ENCODE data around the gene CDC42BPB. TPM values are rescaled to one million over a fixed set of nuclear protein-coding genes. Genes with fewer than 3 reads are reported as not detected.

Gene CDC42BPB
- total and polyA plus RNA-seq, 2 experiments from 2014 or later = 13.0 to 106 TPM

- Histone ChIP-seq H3K9me3 (ENCODE audit: low read depth) (no peaks in the 10 kb centered on the region), H3K27me3 (replicated peaks; ENCODE audit: insufficient read depth) (no peaks in the 10 kb centered on the region), H3F3A (ENCODE audit: insufficient read depth) (peaks cover 5% of the 10 kb centered on the region; the same call in 1 of the 2 replicates), H3K4me1 (ENCODE audit: insufficient read depth) (0 out of 2 replicates have a peak, but pooled peaks cover 5% of the 10 kb centered on the region), H3K9me2 (ENCODE audit: insufficient read depth) (no peaks in the 10 kb centered on the region), H3K27ac (no peak overlapping the region), H3K4me3 (no peak overlapping the region), H3K4me2 (ENCODE audit: unreplicated experiment) (no peak overlapping the region), H3K9ac (no peak overlapping the region), H4K20me1 (ENCODE audit: insufficient read depth) (no peaks in the 10 kb centered on the region; the same call in 1 of the 2 replicates), H2AFZ (no peak overlapping the region), H3K79me2 (ENCODE audit: insufficient read depth) (peaks cover 93% of the 10 kb centered on the region), H3K36me3 (ENCODE audit: low read depth) (peaks cover 42% of the 10 kb centered on the region)
- WGBS, 2 experiments (ENCODE audit: low coverage in 1 of 2, low lambda C conversion rate in 2 of 2, missing lambda C conversion rate in 2 of 2) = 91 to 94% methylated on average over 10 of the region's 10 CpGs
- DNase-seq = no peak
- in situ Hi-C loops (cut with MboI) = no loop called here
- TF ChIP-seq EZH2 (IDR thresholded peaks at IDR 0.05; ENCODE audit: insufficient read depth, poor library complexity, severe bottlenecking) (no peak), EZH2phosphoT487 (IDR thresholded peaks at IDR 0.05; ENCODE audit: insufficient read depth, low read depth) (no peak)
These were observed 71.7 kb downstream of the CDC42BPB start for GRCh38 chr14:102985665-102986064.

GRCh38 chr14:102984336-102985102 lies 72.8 kb downstream of the CDC42BPB start:
- Histone ChIP-seq H3K9ac (no peak overlapping the region), H3K9me3 (ENCODE audit: low read depth) (no peaks in the 10 kb centered on the region), H3K9me2 (ENCODE audit: insufficient read depth) (no peaks in the 10 kb centered on the region), H3K4me2 (ENCODE audit: unreplicated experiment) (no peak overlapping the region), H4K20me1 (ENCODE audit: insufficient read depth) (no peaks in the 10 kb centered on the region), H2AFZ (no peak overlapping the region), H3K27ac (no peak overlapping the region), H3F3A (ENCODE audit: insufficient read depth) (peaks cover 11% of the 10 kb centered on the region), H3K27me3 (replicated peaks; ENCODE audit: insufficient read depth) (no peaks in the 10 kb centered on the region), H3K79me2 (ENCODE audit: insufficient read depth) (peaks cover 88% of the 10 kb centered on the region), H3K4me3 (no peak overlapping the region), H3K36me3 (ENCODE audit: low read depth) (peaks cover 52% of the 10 kb centered on the region), H3K4me1 (ENCODE audit: insufficient read depth) (0 out of 2 replicates have a peak, but pooled peaks cover 5% of the 10 kb centered on the region)
- in situ Hi-C loops (cut with MboI) = no loop called here
- DNase-seq = no peak
- WGBS, 2 experiments (ENCODE audit: low coverage in 1 of 2, low lambda C conversion rate in 2 of 2, missing lambda C conversion rate in 2 of 2) = 85 to 87% methylated on average over 18 to 19 of the region's 19 CpGs
- TF ChIP-seq EZH2 (IDR thresholded peaks at IDR 0.05; ENCODE audit: insufficient read depth, poor library complexity, severe bottlenecking) (no peak), EZH2phosphoT487 (IDR thresholded peaks at IDR 0.05; ENCODE audit: insufficient read depth, low read depth) (no peak)

- Histone ChIP-seq H4K20me1 (ENCODE audit: insufficient read depth) (no peaks in the 10 kb centered on the region), H2AFZ (no peak overlapping the region), H3F3A (ENCODE audit: insufficient read depth) (peaks cover 14% of the 10 kb centered on the region), H3K9ac (no peak overlapping the region), H3K27ac (no peak overlapping the region), H3K4me1 (ENCODE audit: insufficient read depth) (0 out of 2 replicates have a peak, but pooled peaks cover 5% of the 10 kb centered on the region), H3K4me2 (ENCODE audit: unreplicated experiment) (no peak overlapping the region), H3K4me3 (no peak overlapping the region), H3K9me3 (ENCODE audit: low read depth) (no peaks in the 10 kb centered on the region), H3K36me3 (ENCODE audit: low read depth) (peaks cover 51% of the 10 kb centered on the region), H3K27me3 (replicated peaks; ENCODE audit: insufficient read depth) (no peaks in the 10 kb centered on the region), H3K9me2 (ENCODE audit: insufficient read depth) (no peaks in the 10 kb centered on the region), H3K79me2 (ENCODE audit: insufficient read depth) (peaks cover 83% of the 10 kb centered on the region)
- WGBS, 2 experiments (ENCODE audit: low coverage in 1 of 2, low lambda C conversion rate in 2 of 2, missing lambda C conversion rate in 2 of 2) = 97 to 100% methylated on average over 11 to 14 of the region's 14 CpGs
- TF ChIP-seq EZH2phosphoT487 (IDR thresholded peaks at IDR 0.05; ENCODE audit: insufficient read depth, low read depth) = no peak
- no peak for TF ChIP-seq EZH2 (IDR thresholded peaks at IDR 0.05; ENCODE audit: insufficient read depth, poor library complexity, severe bottlenecking)
- in situ Hi-C loops (cut with MboI) = no loop called here
- DNase-seq = no peak
These were observed 73.9 kb downstream of the CDC42BPB start for GRCh38 chr14:102983496-102983895.

- H3K27me3 ChIP-seq (replicated peaks; ENCODE audit: insufficient read depth) = no peaks in the 10 kb centered on the region
- in situ Hi-C loops (cut with MboI) = no loop called here
- H2AFZ ChIP-seq = no peak overlapping the region
- no peak overlapping the region for H3K4me3 ChIP-seq
- peaks cover 51% of the 10 kb centered on the region for H3K36me3 ChIP-seq (ENCODE audit: low read depth)
- WGBS, 2 experiments (ENCODE audit: low coverage in 1 of 2, low lambda C conversion rate in 2 of 2, missing lambda C conversion rate in 2 of 2) = 90% methylated on average over 15 of the region's 15 CpGs
- no peaks in the 10 kb centered on the region for H3K9me3 ChIP-seq (ENCODE audit: low read depth)
- H3F3A ChIP-seq (ENCODE audit: insufficient read depth) = peaks cover 14% of the 10 kb centered on the region
- H3K9me2 ChIP-seq (ENCODE audit: insufficient read depth) = no peaks in the 10 kb centered on the region
- no peaks in the 10 kb centered on the region for H4K20me1 ChIP-seq (ENCODE audit: insufficient read depth)
- H3K79me2 ChIP-seq (ENCODE audit: insufficient read depth) = peaks cover 83% of the 10 kb centered on the region
- H3K4me1 ChIP-seq (ENCODE audit: insufficient read depth) = 0 out of 2 replicates have a peak, but pooled peaks cover 5% of the 10 kb centered on the region
- TF ChIP-seq EZH2phosphoT487 (IDR thresholded peaks at IDR 0.05; ENCODE audit: insufficient read depth, low read depth) (no peak), EZH2 (IDR thresholded peaks at IDR 0.05; ENCODE audit: insufficient read depth, poor library complexity, severe bottlenecking) (no peak)
- no peak overlapping the region for H3K9ac ChIP-seq
- no peak overlapping the region for H3K27ac ChIP-seq
- no peak overlapping the region for H3K4me2 ChIP-seq (ENCODE audit: unreplicated experiment)
- no peak for DNase-seq
These were observed 74.4 kb downstream of the CDC42BPB start for GRCh38 chr14:102982852-102983470.

Measured in GM23248 (cell line).